Activated naive CD4-positive, alpha-beta T cell treated with anti-CD3 and anti-CD28 coated beads for 36 hours (primary cell): Measurements from ENCODE around the gene ANKRD33B. TPM values are rescaled to one million over a fixed set of nuclear protein-coding genes. Genes with fewer than 3 reads are reported as not detected.

ENCODE experiments used
- CTCF ChIA-PET: fragments of 350-600 bp; sonication (Branson Sonifier 250); formaldehyde crosslinking; loops from one replicate; lab custom pipeline; 2021; ENCODE audit warnings: antibody characterized with exemption; lab: Charles Lee
- DNase-seq: peaks from one replicate; pipeline ENCODE4 v3.0.0-alpha.2; 2020
- H3K27ac Mint-ChIP-seq: one replicate; pipeline ENCODE4 v1.8.0; 2021; ENCODE audit warnings: mild to moderate bottlenecking, mixed read lengths
- H3K27me3 Mint-ChIP-seq: one replicate; pipeline ENCODE4 v1.8.0; 2021; ENCODE audit warnings: low read depth, mixed read lengths
- H3K36me3 Mint-ChIP-seq: one replicate; pipeline ENCODE4 v1.8.0; 2021; ENCODE audit warnings: low read depth, mixed read lengths
- H3K4me1 Mint-ChIP-seq: one replicate; pipeline ENCODE4 v1.8.0; 2021; ENCODE audit warnings: low read depth, mixed read lengths
- H3K4me3 Mint-ChIP-seq: one replicate; pipeline ENCODE4 v1.8.0; 2021; ENCODE audit warnings: mild to moderate bottlenecking, moderate library complexity, mixed read lengths
- H3K9me3 Mint-ChIP-seq: one replicate; pipeline ENCODE4 v1.8.0; 2021; ENCODE audit warnings: mixed read lengths
- intact Hi-C: fragments of 100-400 bp; cut with micrococcal nuclease; formaldehyde crosslinking; loops from one replicate; pipeline ENCODE4 v1.15.1; 2023
- total RNA-seq, 2 experiments: library from RNA; stranded (reverse); gene quantifications; one replicate each; pipeline ENCODE4 v1.2.3, GENCODE V29; 2021

ANKRD33B gene
- total RNA-seq, 2 experiments from 2014 or later, result 1.9 to 2.5 TPM

DNA sequence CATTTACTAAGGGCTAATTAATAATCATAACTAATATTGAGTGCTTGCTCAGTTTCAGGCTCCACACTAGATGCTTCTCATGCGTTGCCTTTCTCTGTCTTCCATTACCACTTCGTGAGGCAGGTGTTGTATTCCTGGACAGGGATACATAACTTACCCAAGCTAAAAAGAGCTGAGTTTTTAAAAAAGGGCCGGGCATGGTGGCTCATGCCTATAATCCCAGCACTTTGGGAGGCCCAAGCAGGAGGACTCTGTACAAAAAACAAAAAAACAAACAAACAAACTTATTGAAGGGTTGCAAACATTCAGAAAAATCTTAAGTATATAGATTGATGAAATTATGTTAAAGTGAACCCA, 12.1 kb upstream of the ANKRD33B start:
- H3K4me3 Mint-ChIP-seq, result no peak overlapping the region
- H3K27me3 Mint-ChIP-seq, result peaks cover 9% of the 10 kb centered on the region
- no peaks in the 10 kb centered on the region for H3K36me3 Mint-ChIP-seq
- H3K9me3 Mint-ChIP-seq, result no peaks in the 10 kb centered on the region
- intact Hi-C loops, result no loop called here
- peaks cover 8% of the 10 kb centered on the region for H3K4me1 Mint-ChIP-seq
- DNase-seq, result no peak
- CTCF ChIA-PET, result no interaction called here
- H3K27ac Mint-ChIP-seq, result no peak overlapping the region

DNA sequence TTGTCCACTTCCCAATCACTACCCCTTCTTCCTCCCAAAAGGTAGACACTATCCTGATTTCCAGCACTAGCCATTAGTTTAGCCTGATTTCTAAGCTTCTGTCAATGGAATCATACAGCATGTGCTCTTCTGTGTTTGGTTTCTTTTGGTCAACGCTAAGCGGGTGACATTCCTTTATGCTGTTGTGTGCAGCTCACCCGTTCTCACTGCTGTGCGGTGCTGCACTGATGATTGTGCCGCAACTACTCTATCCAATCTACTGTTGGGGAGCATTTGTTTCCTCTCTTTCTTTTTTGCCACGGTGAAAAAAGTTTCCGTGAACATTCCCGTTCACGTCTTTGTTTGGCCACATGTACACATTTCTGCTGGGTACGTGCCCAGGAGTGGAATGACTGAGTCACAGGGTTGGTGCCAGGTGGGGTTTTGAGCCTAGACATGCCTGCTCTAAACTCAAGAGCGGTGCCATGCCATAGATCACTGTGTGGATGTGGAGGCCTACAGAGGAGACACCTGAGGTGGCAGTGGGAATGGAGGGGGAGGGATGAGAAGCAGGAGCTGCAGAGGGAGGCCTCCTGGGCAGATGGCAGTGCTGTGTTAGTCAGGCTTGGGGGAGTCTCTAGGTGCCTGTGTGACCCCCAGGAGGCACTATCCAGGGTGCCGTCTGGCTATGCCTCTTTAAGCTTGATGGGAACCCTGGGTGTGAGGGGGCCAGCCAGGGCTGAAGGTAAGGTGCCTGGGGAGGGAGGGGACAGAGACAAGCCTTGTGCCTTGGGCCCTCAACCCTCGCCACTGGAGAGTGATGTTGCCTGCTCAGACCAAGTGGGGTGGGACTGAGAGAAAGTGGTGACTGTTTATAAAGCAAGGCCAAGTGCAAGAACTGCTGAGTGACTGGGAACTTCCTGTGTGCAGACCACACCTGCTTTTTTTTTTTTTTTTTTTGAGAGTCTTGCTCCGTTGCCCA, 11.4 kb upstream of the ANKRD33B start:
- intact Hi-C loops, result no loop called here
- CTCF ChIA-PET, result interaction anchor here (0.5 to 0.7 kb wide), 3 partner anchors 27 to 386 kb away, joined by 3 read pairs; no protein-coding TSS in a partner anchor
- Mint-ChIP-seq H3K4me1 (peaks cover 8% of the 10 kb centered on the region), H3K27ac (no peak overlapping the region), H3K36me3 (no peaks in the 10 kb centered on the region), H3K27me3 (peaks cover 9% of the 10 kb centered on the region), H3K9me3 (no peaks in the 10 kb centered on the region), H3K4me3 (no peak overlapping the region)
- no peak for DNase-seq

DNA sequence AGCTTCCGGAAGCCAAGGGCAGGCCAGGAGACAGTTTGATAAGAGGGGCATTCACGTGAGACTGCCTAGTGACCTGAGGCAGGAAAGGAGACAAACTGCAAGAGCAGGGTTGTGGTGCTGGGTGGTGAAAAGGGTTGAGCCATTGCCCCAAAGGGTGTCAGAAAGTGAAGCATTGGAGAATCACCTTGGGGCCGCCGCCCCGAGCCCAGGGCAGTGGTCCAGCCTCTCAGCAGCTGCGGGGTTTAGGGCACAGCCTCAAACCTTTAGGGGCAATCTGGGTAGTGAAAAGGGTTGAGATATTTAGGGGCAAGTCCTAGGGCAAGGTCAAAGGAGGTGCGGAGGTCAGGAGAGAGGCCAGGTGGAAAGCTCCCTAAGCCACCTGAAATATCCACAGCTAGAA, 10.4 kb upstream of the ANKRD33B start:
- intact Hi-C loops, result no loop called here
- Mint-ChIP-seq H3K36me3 (no peaks in the 10 kb centered on the region), H3K27me3 (peaks cover 9% of the 10 kb centered on the region), H3K27ac (no peak overlapping the region), H3K9me3 (no peaks in the 10 kb centered on the region), H3K4me1 (peaks cover 8% of the 10 kb centered on the region), H3K4me3 (no peak overlapping the region)
- no peak for DNase-seq
- CTCF ChIA-PET, result interaction anchor here (0.7 to 1.7 kb wide), 2 partner anchors 12 to 385 kb away, joined by 3 read pairs; no protein-coding TSS in a partner anchor

DNA sequence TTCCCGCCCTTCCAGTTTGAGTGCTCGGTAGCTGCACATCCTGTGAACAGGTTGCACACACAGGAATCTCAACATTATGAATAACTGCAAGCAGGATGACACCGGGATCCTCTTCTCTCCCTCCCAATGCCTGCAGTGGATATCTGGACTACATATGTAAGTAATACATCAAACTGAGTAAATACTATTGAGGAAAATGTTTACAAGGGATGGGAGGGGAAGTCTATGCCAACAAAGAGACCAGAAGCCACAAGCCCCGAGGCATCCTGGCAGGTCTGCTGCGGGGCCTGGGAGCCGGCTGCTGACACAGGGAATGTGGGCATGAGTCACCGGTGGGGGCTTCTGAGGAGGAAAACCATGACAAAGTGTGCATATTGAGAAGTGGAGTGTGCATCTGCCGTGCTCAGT, 8.6 kb upstream of the ANKRD33B start:
- CTCF ChIA-PET, result interaction anchor here (1.0 to 1.7 kb wide), 2 partner anchors 13 to 72 kb away, joined by 3 to 4 read pairs; no protein-coding TSS in a partner anchor
- DNase-seq, result no peak
- intact Hi-C loops, result no loop called here
- Mint-ChIP-seq H3K27me3 (peaks cover 10% of the 10 kb centered on the region), H3K9me3 (no peaks in the 10 kb centered on the region), H3K36me3 (no peaks in the 10 kb centered on the region), H3K27ac (no peak overlapping the region), H3K4me3 (no peak overlapping the region), H3K4me1 (peaks cover 8% of the 10 kb centered on the region)

GRCh38 chr5:10556289-10556807, 7.5 kb upstream of the ANKRD33B start:
- H3K4me1 Mint-ChIP-seq, result peaks cover 8% of the 10 kb centered on the region
- CTCF ChIA-PET, result no interaction called here
- no peak for DNase-seq
- H3K27ac Mint-ChIP-seq, result no peak overlapping the region
- no peak overlapping the region for H3K4me3 Mint-ChIP-seq
- no peaks in the 10 kb centered on the region for H3K36me3 Mint-ChIP-seq
- no peaks in the 10 kb centered on the region for H3K9me3 Mint-ChIP-seq
- peaks cover 18% of the 10 kb centered on the region for H3K27me3 Mint-ChIP-seq
- intact Hi-C loops, result no loop called here

GRCh38 chr5:10556893-10557746, 6.8 kb upstream of the ANKRD33B start:
- CTCF ChIA-PET, result no interaction called here
- no peak for DNase-seq
- H3K9me3 Mint-ChIP-seq, result no peaks in the 10 kb centered on the region
- H3K36me3 Mint-ChIP-seq, result no peaks in the 10 kb centered on the region
- H3K27me3 Mint-ChIP-seq, result peaks cover 20% of the 10 kb centered on the region
- H3K27ac Mint-ChIP-seq, result no peak overlapping the region
- peaks cover 8% of the 10 kb centered on the region for H3K4me1 Mint-ChIP-seq
- intact Hi-C loops, result no loop called here
- H3K4me3 Mint-ChIP-seq, result no peak overlapping the region

- Mint-ChIP-seq H3K27me3 (peaks cover 20% of the 10 kb centered on the region), H3K9me3 (no peaks in the 10 kb centered on the region), H3K4me1 (no peaks in the 10 kb centered on the region), H3K4me3 (no peak overlapping the region), H3K27ac (no peak overlapping the region), H3K36me3 (no peaks in the 10 kb centered on the region)
- intact Hi-C loops, result no loop called here
- DNase-seq, result no peak
- CTCF ChIA-PET, result interaction anchor here (2.8 kb wide), 1 partner anchor 69 kb away, joined by 10 read pairs; no protein-coding TSS in a partner anchor
Measured at GRCh38 chr5:10559151-10559550, 4.7 kb upstream of the ANKRD33B start.

DNA sequence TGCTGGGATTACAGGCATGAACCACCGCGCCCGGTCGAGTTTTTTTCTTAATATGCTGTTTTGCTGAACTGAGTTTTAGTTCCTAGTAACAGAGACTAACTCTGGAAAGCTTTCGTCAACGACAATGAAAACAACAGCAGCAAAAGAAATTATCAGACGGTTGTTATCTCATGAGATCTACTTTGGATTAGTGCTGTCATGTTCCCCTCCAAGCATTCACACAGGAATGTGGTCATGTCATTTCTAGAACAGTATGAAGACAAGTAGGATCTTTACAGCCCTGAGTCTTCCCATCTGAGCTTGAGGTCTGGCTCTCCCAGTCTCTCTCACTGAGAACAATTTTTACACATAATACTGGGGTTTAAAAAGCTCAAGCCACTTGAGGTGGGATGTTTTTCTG, 4.0 kb upstream of the ANKRD33B start:
- no peaks in the 10 kb centered on the region for H3K9me3 Mint-ChIP-seq
- H3K36me3 Mint-ChIP-seq, result no peaks in the 10 kb centered on the region
- no peak for DNase-seq
- H3K4me3 Mint-ChIP-seq, result no peak overlapping the region
- intact Hi-C loops, result loop anchor here (5.0 kb wide), 1 partner anchor 37 kb away; no protein-coding TSS in a partner anchor
- CTCF ChIA-PET, result interaction anchor here (2.8 kb wide), 1 partner anchor 68 kb away, joined by 10 read pairs; no protein-coding TSS in a partner anchor
- no peak overlapping the region for H3K27ac Mint-ChIP-seq
- peaks cover 18% of the 10 kb centered on the region for H3K27me3 Mint-ChIP-seq
- H3K4me1 Mint-ChIP-seq, result no peaks in the 10 kb centered on the region

DNA sequence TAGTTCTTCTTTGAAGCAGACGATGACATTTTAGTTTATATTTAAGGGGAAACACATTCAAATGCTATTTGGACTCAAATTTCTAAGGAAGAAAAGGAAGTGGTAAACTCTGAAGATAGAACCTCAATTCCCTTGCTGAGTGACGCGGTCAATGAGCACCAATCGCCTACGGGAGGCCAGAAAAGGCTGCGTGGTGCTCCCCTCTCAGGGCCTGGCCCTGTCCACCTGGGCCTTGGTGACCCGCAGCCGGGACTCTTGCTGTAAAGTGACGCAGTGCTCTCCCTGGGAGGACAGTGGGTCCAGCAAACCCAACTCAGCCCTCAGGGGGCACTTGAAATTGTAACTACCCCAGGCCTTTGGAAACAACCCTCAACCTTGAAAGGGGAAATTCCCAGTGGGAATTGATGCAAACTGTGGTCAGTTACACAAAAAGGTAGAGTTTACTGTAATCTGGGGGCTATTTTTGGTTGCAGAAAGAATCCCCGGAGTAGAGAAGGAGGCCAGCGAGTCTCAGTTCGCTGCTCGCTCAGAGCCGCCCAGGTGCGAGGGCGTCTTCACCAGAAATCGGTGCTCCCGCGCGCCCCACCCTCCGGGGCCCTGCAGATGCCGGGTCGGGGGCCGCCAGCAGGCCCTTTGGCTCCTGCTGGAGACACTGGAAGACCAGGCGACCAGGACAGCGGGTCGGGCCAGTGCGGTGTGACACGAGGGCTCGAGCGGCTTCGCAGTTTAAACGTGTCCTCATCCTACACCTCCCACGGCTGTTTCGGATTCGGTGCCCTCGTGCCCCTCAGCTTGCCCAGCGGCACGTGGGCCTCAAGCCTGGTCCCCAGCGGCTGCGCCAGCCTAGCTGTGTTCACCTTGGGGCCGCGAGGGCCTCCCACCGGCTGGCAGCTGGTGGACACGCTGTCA, 1.4 kb upstream of the ANKRD33B start:
- Mint-ChIP-seq H3K27me3 (peaks cover 20% of the 10 kb centered on the region), H3K4me3 (peak overlapping the region; percentile 50), H3K36me3 (no peaks in the 10 kb centered on the region), H3K9me3 (no peaks in the 10 kb centered on the region), H3K4me1 (peaks cover 15% of the 10 kb centered on the region), H3K27ac (no peak overlapping the region)
- CTCF ChIA-PET, result no interaction called here
- no peak for DNase-seq
- intact Hi-C loops, result loop anchor here (5.0 kb wide), 1 partner anchor 35 kb away; no protein-coding TSS in a partner anchor

DNA sequence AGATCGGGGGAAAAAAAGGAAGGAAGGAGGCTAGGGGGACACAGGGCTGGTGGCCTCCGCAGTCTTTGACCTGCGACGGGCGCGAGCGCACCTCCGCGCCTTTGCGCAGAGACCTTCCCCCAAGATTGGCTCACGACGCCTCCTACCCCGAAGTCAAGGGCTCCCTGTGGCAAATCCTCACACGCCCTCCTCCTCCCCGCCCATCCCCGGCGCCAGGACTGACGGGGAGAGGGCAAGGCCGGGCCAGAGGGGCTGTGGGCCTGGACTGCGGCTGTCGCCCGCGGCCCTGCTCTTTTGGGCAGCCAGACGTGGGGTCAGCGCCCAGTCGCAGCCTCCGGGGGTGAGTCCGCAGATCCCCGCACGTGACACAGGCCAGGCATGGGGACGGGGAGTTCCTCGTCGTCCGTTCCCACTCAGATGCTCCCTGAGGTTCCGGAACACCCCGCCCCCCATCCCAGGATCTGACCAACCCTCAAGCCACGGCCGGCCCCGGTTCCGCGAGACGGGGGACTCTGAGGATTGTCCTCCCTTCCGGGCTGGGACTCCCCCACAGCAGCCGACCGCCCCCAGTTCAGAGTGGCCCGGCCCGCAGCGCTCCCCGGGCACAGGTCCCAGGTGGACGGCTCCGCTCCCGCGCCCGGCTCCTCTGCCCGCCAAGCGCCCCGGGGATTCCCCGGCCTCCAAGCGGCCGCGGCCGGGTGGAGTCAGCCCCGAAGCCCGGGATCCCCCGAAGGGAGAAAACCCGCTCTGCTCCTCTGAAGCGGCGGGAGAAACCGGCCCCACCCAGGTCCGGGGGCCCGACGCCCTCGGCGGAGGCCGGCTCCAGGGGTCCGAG, 543 bp upstream of the ANKRD33B start:
- peaks cover 20% of the 10 kb centered on the region for H3K27me3 Mint-ChIP-seq
- DNase-seq, result peak; percentile 71
- intact Hi-C loops, result loop anchor here (5.0 kb wide), 1 partner anchor 34 kb away; no protein-coding TSS in a partner anchor
- no peaks in the 10 kb centered on the region for H3K9me3 Mint-ChIP-seq
- H3K27ac Mint-ChIP-seq, result no peak overlapping the region
- H3K36me3 Mint-ChIP-seq, result no peaks in the 10 kb centered on the region
- CTCF ChIA-PET, result no interaction called here
- H3K4me3 Mint-ChIP-seq, result peak overlapping the region; percentile 50
- peaks cover 15% of the 10 kb centered on the region for H3K4me1 Mint-ChIP-seq
